ENCODE data around the gene ABCG5. TPM values are rescaled to one million over a fixed set of nuclear protein-coding genes. Genes with fewer than 3 reads are reported as not detected.

ABCG5 gene
- polyA plus RNA-seq (2013, experiment 1 of 2) = not detected
- polyA plus RNA-seq (2013, experiment 2 of 2) = not detected

GRCh38 chr2:43838560-43839267 is at the start of gene ABCG5, which contains the start of gene ABCG8:
Gene ABCG5, minus strand, starts transcription at chr2:43838839. Its CDS starts 160 bp downstream, at chr2:43838679.
Gene ABCG8, plus strand, starts transcription at chr2:43838971. Its CDS starts 83 bp downstream, at chr2:43839054.
- Histone ChIP-seq H3K9ac (ENCODE audit: low read depth, low read length) (no peak within 1 kb of the TSS), H3K4me3 (ENCODE audit: low read length) (no peak within 1 kb of the TSS), H3K27me3 (ENCODE audit: insufficient read depth, low read length) (no peaks in the 10 kb centered on the region), H3K9me3 (ENCODE audit: insufficient read depth, low read depth, low read length) (no peaks in the 10 kb centered on the region), H3K36me3 (ENCODE audit: insufficient read depth, low read length) (no peaks in the 10 kb centered on the region), H3K27ac (ENCODE audit: low read depth, low read length) (no peak within 1 kb of the TSS), H3K4me1 (ENCODE audit: insufficient read depth, low read length) (peaks cover 6% of the 10 kb centered on the region; the same call in 1 of the 2 replicates)
- WGBS = 93% methylated on average over 20 of the region's 20 CpGs

DNA sequence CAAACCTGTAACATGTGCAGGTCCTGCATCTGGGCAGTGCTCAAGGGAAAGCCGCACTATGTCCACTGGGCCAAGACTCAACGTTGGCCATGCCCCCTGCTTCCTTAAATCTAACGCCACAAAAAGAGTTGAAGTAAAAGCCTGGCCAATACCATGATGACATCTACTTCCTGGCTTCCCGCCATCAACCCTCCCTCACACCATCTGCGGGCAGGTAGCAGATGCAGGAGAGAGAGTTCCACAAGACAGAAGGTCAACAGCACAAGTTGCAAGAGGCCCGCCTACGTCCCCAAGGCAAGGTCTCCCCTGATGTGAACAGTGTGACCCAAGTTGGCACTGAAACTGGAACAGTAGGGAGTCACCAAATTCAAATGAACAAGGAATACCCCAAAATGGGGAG is 48.5 kb upstream of the ABCG5 start:
- H3K4me3 ChIP-seq (ENCODE audit: low read length) = no peak overlapping the region
- no peaks in the 10 kb centered on the region for H3K4me1 ChIP-seq (ENCODE audit: insufficient read depth, low read length)
- no peaks in the 10 kb centered on the region for H3K9me3 ChIP-seq (ENCODE audit: insufficient read depth, low read depth, low read length)
- no peak overlapping the region for H3K9ac ChIP-seq (ENCODE audit: low read depth, low read length)
- no peak overlapping the region for H3K27ac ChIP-seq (ENCODE audit: low read depth, low read length)
- peaks cover 70% of the 10 kb centered on the region for H3K36me3 ChIP-seq (ENCODE audit: insufficient read depth, low read length)
- 95% methylated on average over 7 of the region's 7 CpGs for WGBS
- no peaks in the 10 kb centered on the region for H3K27me3 ChIP-seq (ENCODE audit: insufficient read depth, low read length)

DNA sequence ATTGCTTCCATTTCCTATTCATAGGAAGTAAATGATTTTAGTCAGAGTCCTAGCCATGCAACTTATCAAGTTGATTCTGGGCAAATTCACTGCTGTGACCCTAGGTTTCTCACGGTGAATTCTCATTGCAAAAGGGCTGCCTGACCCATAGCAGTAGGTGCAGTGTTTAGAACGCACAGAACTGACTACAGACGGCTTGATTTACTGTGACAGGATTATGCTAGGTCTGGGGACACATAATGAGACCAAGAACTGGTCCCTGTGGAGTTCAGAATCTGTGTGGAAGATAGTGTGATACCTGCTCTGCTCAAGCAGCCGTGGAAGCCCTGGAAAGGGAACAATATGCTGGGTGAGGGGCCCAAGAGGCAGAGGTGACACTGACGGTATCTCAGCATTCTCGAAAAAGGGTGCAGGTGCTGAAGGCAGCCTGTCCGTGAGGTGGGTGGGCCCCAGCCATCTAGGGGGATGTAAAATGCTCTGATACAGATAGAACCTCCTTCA is 46.5 kb upstream of the ABCG5 start:
- WGBS = 90% methylated on average over 7 of the region's 7 CpGs
- Histone ChIP-seq H3K4me3 (ENCODE audit: low read length) (no peak overlapping the region), H3K36me3 (ENCODE audit: insufficient read depth, low read length) (peaks cover 50% of the 10 kb centered on the region), H3K9me3 (ENCODE audit: insufficient read depth, low read depth, low read length) (no peaks in the 10 kb centered on the region), H3K4me1 (ENCODE audit: insufficient read depth, low read length) (no peaks in the 10 kb centered on the region), H3K27me3 (ENCODE audit: insufficient read depth, low read length) (no peaks in the 10 kb centered on the region), H3K27ac (ENCODE audit: low read depth, low read length) (no peak overlapping the region), H3K9ac (ENCODE audit: low read depth, low read length) (no peak overlapping the region)

- H3K36me3 ChIP-seq (ENCODE audit: insufficient read depth, low read length) = peaks cover 45% of the 10 kb centered on the region
- H3K4me3 ChIP-seq (ENCODE audit: low read length) = no peak overlapping the region
- H3K9me3 ChIP-seq (ENCODE audit: insufficient read depth, low read depth, low read length) = no peaks in the 10 kb centered on the region
- no peaks in the 10 kb centered on the region for H3K27me3 ChIP-seq (ENCODE audit: insufficient read depth, low read length)
- H3K4me1 ChIP-seq (ENCODE audit: insufficient read depth, low read length) = no peaks in the 10 kb centered on the region
- no peak overlapping the region for H3K9ac ChIP-seq (ENCODE audit: low read depth, low read length)
- 95% methylated on average over 5 of the region's 5 CpGs for WGBS
- H3K27ac ChIP-seq (ENCODE audit: low read depth, low read length) = no peak overlapping the region
Observed at GRCh38 chr2:43884689-43885088, 46.0 kb upstream of the ABCG5 start.

- no peak overlapping the region for H3K4me3 ChIP-seq (ENCODE audit: low read length)
- no peaks in the 10 kb centered on the region for H3K4me1 ChIP-seq (ENCODE audit: insufficient read depth, low read length)
- H3K36me3 ChIP-seq (ENCODE audit: insufficient read depth, low read length) = peaks cover 22% of the 10 kb centered on the region
- no peak overlapping the region for H3K9ac ChIP-seq (ENCODE audit: low read depth, low read length)
- H3K27ac ChIP-seq (ENCODE audit: low read depth, low read length) = no peak overlapping the region
- WGBS = 90% methylated on average over 4 of the region's 4 CpGs
- no peaks in the 10 kb centered on the region for H3K9me3 ChIP-seq (ENCODE audit: insufficient read depth, low read depth, low read length)
- H3K27me3 ChIP-seq (ENCODE audit: insufficient read depth, low read length) = no peaks in the 10 kb centered on the region
Observed at GRCh38 chr2:43882312-43882711, 43.7 kb upstream of the ABCG5 start.

- H3K4me3 ChIP-seq (ENCODE audit: low read length) = no peak overlapping the region
- WGBS = 77% methylated on average over 4 of the region's 5 CpGs
- H3K36me3 ChIP-seq (ENCODE audit: insufficient read depth, low read length) = peaks cover 8% of the 10 kb centered on the region
- no peaks in the 10 kb centered on the region for H3K9me3 ChIP-seq (ENCODE audit: insufficient read depth, low read depth, low read length)
- no peaks in the 10 kb centered on the region for H3K27me3 ChIP-seq (ENCODE audit: insufficient read depth, low read length)
- no peak overlapping the region for H3K27ac ChIP-seq (ENCODE audit: low read depth, low read length)
- no peak overlapping the region for H3K9ac ChIP-seq (ENCODE audit: low read depth, low read length)
- no peaks in the 10 kb centered on the region for H3K4me1 ChIP-seq (ENCODE audit: insufficient read depth, low read length)
Observed at GRCh38 chr2:43880952-43881351, 42.3 kb upstream of the ABCG5 start.

- Histone ChIP-seq H3K27ac (ENCODE audit: low read depth, low read length) (no peak overlapping the region), H3K27me3 (ENCODE audit: insufficient read depth, low read length) (no peaks in the 10 kb centered on the region), H3K36me3 (ENCODE audit: insufficient read depth, low read length) (peaks cover 4% of the 10 kb centered on the region; the same call in 1 of the 2 replicates), H3K4me1 (ENCODE audit: insufficient read depth, low read length) (no peaks in the 10 kb centered on the region), H3K9me3 (ENCODE audit: insufficient read depth, low read depth, low read length) (no peaks in the 10 kb centered on the region), H3K9ac (ENCODE audit: low read depth, low read length) (no peak overlapping the region), H3K4me3 (ENCODE audit: low read length) (no peak overlapping the region)
- WGBS = 93% methylated on average over 6 of the region's 9 CpGs
Observed at GRCh38 chr2:43880471-43880870, 41.8 kb upstream of the ABCG5 start.

DNA sequence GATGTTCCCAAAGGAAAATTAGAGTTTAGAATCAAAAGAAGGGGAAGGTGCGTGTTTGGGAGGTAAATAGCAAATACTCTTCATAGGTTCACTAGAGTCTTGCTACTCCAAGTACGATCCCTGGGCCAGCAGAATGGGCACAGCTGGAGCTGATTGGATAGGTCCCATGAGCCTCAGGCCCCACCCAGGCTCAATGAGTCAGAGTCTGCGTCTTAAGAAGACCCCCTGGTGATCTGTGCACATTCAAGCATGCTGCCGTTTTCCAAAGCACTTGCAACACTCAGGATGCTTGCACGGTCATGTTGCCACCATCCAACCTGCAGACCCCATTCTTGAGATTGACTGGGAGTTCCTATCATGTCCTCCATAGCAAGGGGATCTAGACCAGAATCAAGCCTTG is 40.6 kb upstream of the ABCG5 start:
- Histone ChIP-seq H3K4me3 (ENCODE audit: low read length) (no peak overlapping the region), H3K27me3 (ENCODE audit: insufficient read depth, low read length) (no peaks in the 10 kb centered on the region), H3K9ac (ENCODE audit: low read depth, low read length) (no peak overlapping the region), H3K36me3 (ENCODE audit: insufficient read depth, low read length) (no peaks in the 10 kb centered on the region), H3K4me1 (ENCODE audit: insufficient read depth, low read length) (no peaks in the 10 kb centered on the region), H3K27ac (ENCODE audit: low read depth, low read length) (no peak overlapping the region), H3K9me3 (ENCODE audit: insufficient read depth, low read depth, low read length) (no peaks in the 10 kb centered on the region)
- whole genome bisulfite sequencing = 75% methylated on average over 5 of the region's 5 CpGs

GRCh38 chr2:43877782-43878464 is 39.3 kb upstream of the ABCG5 start:
- 47% methylated on average over 16 of the region's 16 CpGs for WGBS
- no peaks in the 10 kb centered on the region for H3K27me3 ChIP-seq (ENCODE audit: insufficient read depth, low read length)
- no peak overlapping the region for H3K4me3 ChIP-seq (ENCODE audit: low read length)
- no peak overlapping the region for H3K27ac ChIP-seq (ENCODE audit: low read depth, low read length)
- H3K9me3 ChIP-seq (ENCODE audit: insufficient read depth, low read depth, low read length) = no peaks in the 10 kb centered on the region
- H3K9ac ChIP-seq (ENCODE audit: low read depth, low read length) = no peak overlapping the region
- H3K36me3 ChIP-seq (ENCODE audit: insufficient read depth, low read length) = no peaks in the 10 kb centered on the region
- H3K4me1 ChIP-seq (ENCODE audit: insufficient read depth, low read length) = no peaks in the 10 kb centered on the region

GRCh38 chr2:43874776-43875451 is 36.3 kb upstream of the ABCG5 start:
- Histone ChIP-seq H3K4me3 (ENCODE audit: low read length) (no peak overlapping the region), H3K27me3 (ENCODE audit: insufficient read depth, low read length) (peaks cover 5% of the 10 kb centered on the region)
- 88% methylated on average over 11 of the region's 11 CpGs for WGBS

DNA sequence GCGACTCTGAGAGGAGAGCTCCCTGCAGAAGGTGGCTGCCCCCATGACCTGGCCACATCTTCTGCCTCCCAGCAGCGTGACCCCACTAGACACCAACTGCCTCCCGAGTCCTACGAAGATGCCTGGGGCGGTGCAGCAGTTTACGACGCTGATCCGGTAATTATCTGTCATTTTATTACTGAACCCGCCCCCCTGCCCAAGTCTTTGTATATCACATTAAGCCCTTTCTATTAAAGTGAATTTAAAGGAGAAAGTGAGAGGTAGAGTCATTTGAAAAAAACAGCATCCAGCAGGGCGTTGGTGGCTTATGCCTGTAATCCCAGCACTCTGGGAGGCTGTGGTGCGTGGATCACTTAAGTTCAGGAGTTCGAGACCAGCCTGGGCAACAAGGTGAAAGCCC is 33.5 kb upstream of the ABCG5 start:
- WGBS = 91% methylated on average over 11 of the region's 12 CpGs
- Histone ChIP-seq H3K27ac (ENCODE audit: low read depth, low read length) (no peak overlapping the region), H3K27me3 (ENCODE audit: insufficient read depth, low read length) (peaks cover 19% of the 10 kb centered on the region)

More at GRCh38 chr2:43874776-43875451, 36.3 kb upstream of the ABCG5 start:
- H3K9me3 ChIP-seq (ENCODE audit: insufficient read depth, low read depth, low read length) = no peaks in the 10 kb centered on the region
- H3K4me1 ChIP-seq (ENCODE audit: insufficient read depth, low read length) = no peaks in the 10 kb centered on the region
- no peak overlapping the region for H3K9ac ChIP-seq (ENCODE audit: low read depth, low read length)
- H3K36me3 ChIP-seq (ENCODE audit: insufficient read depth, low read length) = no peaks in the 10 kb centered on the region
- H3K27ac ChIP-seq (ENCODE audit: low read depth, low read length) = no peak overlapping the region

More for the DNA sequence above, 33.5 kb upstream of the ABCG5 start:
- no peaks in the 10 kb centered on the region for H3K36me3 ChIP-seq (ENCODE audit: insufficient read depth, low read length)
- H3K4me3 ChIP-seq (ENCODE audit: low read length) = no peak overlapping the region
- H3K4me1 ChIP-seq (ENCODE audit: insufficient read depth, low read length) = no peaks in the 10 kb centered on the region
- H3K9me3 ChIP-seq (ENCODE audit: insufficient read depth, low read depth, low read length) = no peaks in the 10 kb centered on the region
- H3K9ac ChIP-seq (ENCODE audit: low read depth, low read length) = no peak overlapping the region

All from HUES64 (cell line).